Ramos (cell line): ENCODE results near the gene TANGO6.

Experiments
- in situ Hi-C: fragments of 300-500 bp; cut with MboI; formaldehyde crosslinking; loops from one replicate; pipeline ENCODE4 v1.14.3; 2022; ENCODE audit warnings: low sequenced_read_pairs; ENCODE audit not compliant: unreplicated experiment

The TANGO6 gene

DNA sequence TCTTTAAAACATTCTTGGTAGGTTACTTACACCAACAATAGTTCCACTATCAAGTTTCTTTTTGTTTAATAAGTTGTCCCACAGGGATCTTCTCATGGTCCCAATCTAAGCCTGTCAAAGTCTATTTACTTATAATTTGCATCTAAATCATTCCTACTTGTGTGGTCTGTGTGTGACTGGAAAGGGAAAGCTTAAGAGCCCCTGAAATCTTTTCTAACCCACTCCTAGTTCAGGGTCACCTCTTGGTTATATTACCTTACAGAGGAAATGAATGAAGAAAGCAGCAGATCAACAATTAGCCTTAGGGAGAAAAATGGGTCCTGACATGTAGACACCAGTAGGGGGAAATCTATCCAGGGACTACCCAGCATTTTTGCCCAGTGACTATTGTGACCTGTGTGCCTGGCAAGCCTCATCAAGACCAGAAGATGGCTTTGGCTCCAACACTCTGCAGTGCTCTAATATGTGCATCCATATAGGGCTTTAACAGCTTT, 151.7 kb downstream of the TANGO6 start:
- in situ Hi-C loops = no loop called here

- in situ Hi-C loops = no loop called here
These were observed 154.2 kb downstream of the TANGO6 start for GRCh38 chr16:68997564-68997963.

GRCh38 chr16:68999114-68999513, 155.8 kb downstream of the TANGO6 start:
- in situ Hi-C loops = no loop called here

DNA sequence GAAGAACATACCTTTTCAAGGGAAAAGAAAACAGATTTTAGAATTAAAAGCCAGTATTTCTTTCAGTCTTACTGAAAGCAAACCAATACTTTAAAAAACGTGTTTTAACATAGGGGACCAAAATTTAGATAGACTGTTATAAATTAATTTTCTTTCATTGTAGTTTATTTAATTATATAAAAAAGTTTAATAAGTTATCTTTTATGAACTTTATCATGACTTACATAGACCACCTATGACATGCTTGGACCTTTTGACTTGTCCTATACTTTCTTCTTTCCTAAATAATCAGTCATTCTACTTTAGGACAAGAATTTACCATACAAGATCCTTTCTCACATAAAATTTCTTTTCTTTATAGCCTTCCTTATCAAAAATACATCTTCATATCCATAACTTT, 160.2 kb downstream of the TANGO6 start:
- in situ Hi-C loops = no loop called here

DNA sequence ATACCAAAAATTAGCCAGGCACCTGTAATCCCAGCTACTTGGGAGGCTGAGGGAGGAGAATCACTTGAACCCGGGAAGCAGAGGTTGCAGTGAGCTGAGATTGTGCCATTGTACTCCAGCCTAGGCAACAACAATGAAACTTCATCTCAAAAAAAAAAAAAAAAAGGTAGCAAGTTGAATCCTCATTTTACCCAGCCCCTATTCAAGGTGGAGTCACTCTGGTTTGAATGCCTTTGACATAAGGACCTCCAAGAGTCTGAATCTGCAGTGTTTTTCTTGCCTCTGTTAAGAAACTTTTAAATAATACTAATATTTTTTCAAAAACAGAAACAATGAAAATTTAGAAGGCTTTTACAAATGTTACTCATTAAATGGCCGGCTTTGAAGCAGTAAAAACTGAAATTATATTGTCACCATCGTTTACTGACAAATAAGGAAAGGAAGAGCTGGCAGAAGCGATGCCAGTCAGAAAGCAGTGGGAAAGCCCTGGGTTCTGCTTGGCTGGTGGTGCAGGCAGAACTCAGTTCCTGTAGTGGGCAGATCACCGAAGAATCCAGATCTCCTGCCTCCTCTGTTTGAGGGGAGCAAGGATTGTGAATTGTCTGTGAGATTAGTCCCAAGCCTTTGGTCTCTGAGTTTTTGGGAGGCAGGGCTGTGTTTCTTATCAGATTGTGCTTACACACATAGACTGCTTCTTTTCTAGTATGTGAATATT, 162.5 kb downstream of the TANGO6 start:
- in situ Hi-C loops = no loop called here

GRCh38 chr16:69012906-69013305, 169.6 kb downstream of the TANGO6 start:
- in situ Hi-C loops = no loop called here

DNA sequence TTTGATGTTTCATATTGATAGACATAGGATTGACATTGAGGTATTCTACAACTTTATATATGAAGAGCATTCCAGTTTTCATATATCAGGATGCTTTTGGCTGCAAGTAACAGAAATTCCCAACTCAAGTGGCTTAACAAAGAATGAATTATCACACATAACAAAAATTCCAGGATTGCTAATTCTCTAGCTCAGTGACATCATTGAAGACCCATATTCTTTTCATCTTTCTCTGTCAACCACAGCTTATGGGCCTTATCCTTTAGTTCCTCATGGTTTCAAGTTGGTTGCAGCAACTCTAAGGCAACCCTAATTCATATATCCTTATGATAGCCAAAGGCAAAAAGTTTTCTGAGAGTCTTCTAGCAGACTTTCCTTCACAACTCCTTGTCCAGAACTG, 170.7 kb downstream of the TANGO6 start:
- in situ Hi-C loops = no loop called here

- in situ Hi-C loops = no loop called here
These were observed 171.5 kb downstream of the TANGO6 start for GRCh38 chr16:69014811-69015210.

DNA sequence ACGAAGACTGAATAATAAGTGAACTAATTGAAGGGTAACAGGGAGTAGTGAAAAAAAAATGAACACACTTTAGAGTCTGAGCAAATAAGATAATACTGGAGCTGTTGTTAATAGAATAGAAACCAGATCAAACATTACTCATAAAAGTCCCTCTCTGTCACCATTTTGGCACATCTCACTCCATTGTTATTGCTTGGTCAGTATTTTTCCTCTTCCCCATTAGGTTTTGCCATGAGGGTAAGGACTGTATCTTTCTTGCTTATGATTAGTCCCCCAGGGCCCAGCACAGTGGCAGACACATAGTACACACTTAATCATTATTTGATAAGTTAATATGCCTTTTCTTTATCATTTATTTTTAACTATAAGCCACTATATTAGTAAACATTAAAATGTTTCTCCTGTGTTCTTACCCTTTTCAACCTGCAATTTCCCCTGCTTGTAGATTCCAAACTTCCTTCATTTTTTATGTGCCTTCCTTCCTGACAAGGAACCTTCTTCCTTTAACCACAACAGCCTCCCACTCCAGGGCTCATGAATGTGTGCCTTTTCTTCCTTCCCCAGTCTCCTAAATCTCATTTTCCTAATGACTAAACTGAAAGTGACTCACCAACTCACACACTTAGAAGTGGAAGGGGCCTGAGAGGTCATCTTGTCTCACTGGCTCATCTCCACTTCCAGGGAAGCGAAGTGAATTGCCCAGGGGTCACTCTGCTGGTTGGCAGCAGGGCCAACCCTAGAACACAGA, 173.9 kb downstream of the TANGO6 start:
- in situ Hi-C loops = no loop called here

- in situ Hi-C loops = no loop called here
These were observed 176.5 kb downstream of the TANGO6 start for GRCh38 chr16:69019811-69020210.

DNA sequence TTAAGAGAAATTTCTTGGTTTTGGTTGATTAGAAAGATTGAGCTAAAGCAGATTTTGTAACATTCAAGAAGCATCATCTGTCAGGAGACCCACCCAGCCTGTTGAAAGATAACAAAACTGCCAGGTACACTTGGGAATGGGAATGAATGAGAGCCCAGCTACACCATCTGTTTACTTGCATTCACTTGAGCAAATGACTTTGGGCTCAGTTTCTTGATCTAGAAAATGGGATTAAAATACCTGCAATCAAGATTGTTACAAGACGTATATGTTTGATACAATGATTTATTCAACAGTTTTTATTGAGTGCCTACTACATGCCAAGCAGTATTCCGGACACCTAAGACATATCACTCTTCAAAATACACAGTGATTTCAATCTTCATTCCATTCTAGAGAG, 185.8 kb downstream of the TANGO6 start:
- in situ Hi-C loops = no loop called here

DNA sequence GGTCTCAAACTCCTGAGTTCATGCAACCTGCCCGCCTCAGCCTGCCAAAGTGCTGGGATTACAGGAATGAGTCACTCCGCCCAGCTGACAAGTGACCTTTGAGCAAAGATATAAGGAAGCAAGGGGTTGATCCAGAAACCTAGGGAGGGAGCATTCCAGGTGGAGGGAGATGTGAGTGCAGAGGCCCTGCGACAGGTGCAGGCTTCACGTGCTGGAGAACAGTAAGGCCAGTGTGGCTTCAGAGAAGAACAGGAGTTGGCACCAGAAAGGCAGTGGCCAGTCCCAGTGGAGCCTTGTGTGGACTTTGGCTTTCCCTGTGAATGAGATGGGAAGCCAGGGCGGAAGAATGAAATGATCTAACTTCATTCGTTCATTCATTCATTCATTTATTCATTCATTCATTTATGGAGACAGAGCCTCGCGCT, 188.6 kb downstream of the TANGO6 start:
- in situ Hi-C loops = no loop called here

DNA sequence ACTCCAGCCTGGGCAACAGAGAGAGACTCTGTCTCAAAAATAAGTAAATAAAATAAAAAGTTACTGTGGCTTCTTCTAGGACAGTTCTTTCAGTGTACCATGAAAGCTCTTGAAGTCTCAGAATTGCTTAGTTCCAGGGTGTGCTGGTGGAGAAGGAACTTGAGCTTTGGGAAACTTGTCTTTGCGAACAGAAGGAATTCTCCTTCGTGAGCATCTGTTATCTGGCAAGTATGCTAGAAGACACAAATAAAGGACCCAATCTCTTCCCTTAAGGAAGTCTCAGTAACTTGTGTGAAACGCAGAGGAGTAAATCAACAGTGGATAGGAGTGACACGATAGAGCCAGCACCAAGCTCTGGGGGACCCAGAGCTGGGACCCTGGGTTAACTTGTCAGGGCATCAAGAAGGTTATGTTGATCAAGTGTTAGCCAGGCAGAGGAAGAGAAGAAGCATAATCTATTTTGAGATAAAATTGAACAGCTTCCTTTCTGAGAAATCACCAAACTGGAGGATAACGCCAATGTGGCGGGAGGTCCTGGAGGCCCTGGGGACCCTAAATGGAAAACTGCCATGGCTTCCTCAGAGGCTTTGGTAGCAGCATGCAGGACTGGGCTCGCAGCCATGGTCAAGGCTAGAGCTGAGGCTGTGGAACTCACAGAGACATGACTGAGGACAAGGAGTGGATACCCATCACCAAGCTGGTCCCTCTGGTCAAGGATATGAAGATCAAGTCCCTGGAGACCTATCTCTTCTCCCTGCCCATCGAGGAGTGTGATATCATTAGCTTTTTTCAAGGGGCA, 190.0 kb downstream of the TANGO6 start:
- in situ Hi-C loops = no loop called here

- in situ Hi-C loops = no loop called here
These were observed 192.0 kb downstream of the TANGO6 start for GRCh38 chr16:69035375-69035774.

GRCh38 chr16:69036399-69037091, 193.2 kb downstream of the TANGO6 start:
- in situ Hi-C loops = no loop called here

- in situ Hi-C loops = no loop called here
These were observed 194.2 kb downstream of the TANGO6 start for GRCh38 chr16:69037373-69038160.

DNA sequence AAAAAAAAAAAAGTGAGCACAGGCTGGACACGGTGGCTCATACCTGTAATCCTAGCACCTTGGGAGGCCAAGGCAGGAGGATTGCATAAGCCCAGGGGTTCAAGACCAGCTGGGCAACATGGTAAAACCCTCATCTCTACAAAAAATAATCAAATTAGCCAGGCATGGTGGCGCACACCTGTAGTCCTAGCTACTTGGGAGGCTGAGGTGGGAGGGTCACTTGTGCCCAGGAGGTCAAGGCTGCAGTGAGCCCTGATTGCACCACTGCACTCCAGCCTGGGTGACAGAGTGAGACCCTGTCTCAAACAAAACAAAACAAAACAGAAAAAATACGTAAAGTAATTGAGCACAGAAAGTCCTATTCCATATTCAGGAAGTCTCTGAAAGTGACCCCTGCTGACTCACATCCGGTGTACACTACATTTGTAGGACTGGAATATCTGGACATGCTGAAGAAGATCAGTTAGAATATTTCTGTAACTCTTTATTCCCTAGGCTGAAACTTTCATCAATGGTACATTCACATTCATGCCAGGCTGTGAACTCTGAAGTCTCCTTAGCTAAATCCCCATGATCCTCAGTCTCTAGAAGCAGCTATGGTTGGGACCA, 196.1 kb downstream of the TANGO6 start:
- in situ Hi-C loops = no loop called here

GRCh38 chr16:69040144-69040909, 197.0 kb downstream of the TANGO6 start:
- in situ Hi-C loops = no loop called here
